Keratinocyte (primary cell): ENCODE results near the gene PLA2G12A. TPM values are rescaled to one million over a fixed set of nuclear protein-coding genes. Genes with fewer than 3 reads are reported as not detected.

Experiments
- DNase-seq: peaks from one replicate; pipeline ENCODE4 v3.0.0-alpha.2; 2011; ENCODE audit warnings: low read depth, missing footprints, low spot score
- FAIRE-seq: peaks from 2 replicates; lab custom pipeline; 2011; peaks lifted over from hg19 to GRCh38; lab: Jason Lieb, UNC
- H2AFZ ChIP-seq: 2 replicates; pipeline ENCODE4 v1.6.0; 2012; ENCODE audit warnings: low read length, control low read depth, inconsistent platforms; ENCODE audit not compliant: control insufficient read depth
- H3K27ac ChIP-seq: 2 replicates; pipeline ENCODE4 v1.5.1; 2011; ENCODE audit warnings: low read length; ENCODE audit not compliant: control insufficient read depth, insufficient read depth
- H3K27me3 ChIP-seq: 3 replicates; pipeline ENCODE4 v1.6.0; 2011; ENCODE audit warnings: low read length; ENCODE audit not compliant: control insufficient read depth, insufficient read depth; ENCODE audit errors: extremely low read depth
- H3K36me3 ChIP-seq, 2 experiments: 2 replicates in 1 of 2; 3 replicates in 1 of 2; pipeline ENCODE4 v1.5.1; 2011; ENCODE audit warnings: low read length in 2 of 2, mild to moderate bottlenecking in 1 of 2; ENCODE audit not compliant: control insufficient read depth in 2 of 2, insufficient read depth in 2 of 2; ENCODE audit errors: extremely low read depth in 1 of 2
- H3K4me1 ChIP-seq: 3 replicates; pipeline ENCODE4 v1.5.1; 2011; ENCODE audit warnings: low read length; ENCODE audit not compliant: control insufficient read depth, insufficient read depth; ENCODE audit errors: extremely low read depth
- H3K4me2 ChIP-seq: 3 replicates; pipeline ENCODE4 v1.6.0; 2011; ENCODE audit warnings: low read depth, low read length; ENCODE audit not compliant: control insufficient read depth, insufficient read depth; ENCODE audit errors: extremely low read depth
- H3K4me3 ChIP-seq, 3 experiments: fragments of 200-600 bp in 1 of 3; sonication (generic) in 1 of 3; 2 replicates in 2 of 3; 3 replicates in 1 of 3; pipeline ENCODE4 v1.5.1; 2011 to 2016; ENCODE audit warnings: low read length in 3 of 3, mild to moderate bottlenecking in 3 of 3, control low read depth in 2 of 3, inconsistent platforms in 1 of 3, low read depth in 1 of 3, mixed read lengths in 1 of 3, mixed run types in 1 of 3, moderate library complexity in 1 of 3; ENCODE audit not compliant: control insufficient read depth in 2 of 3, insufficient read depth in 2 of 3; ENCODE audit errors: extremely low read depth in 1 of 3
- H3K79me2 ChIP-seq: 2 replicates; pipeline ENCODE4 v1.6.0; 2012; ENCODE audit warnings: low read length; ENCODE audit not compliant: control insufficient read depth, insufficient read depth
- H3K9ac ChIP-seq: 3 replicates; pipeline ENCODE4 v1.6.0; 2011; ENCODE audit warnings: low read length; ENCODE audit not compliant: control insufficient read depth, insufficient read depth; ENCODE audit errors: extremely low read depth
- H3K9me1 ChIP-seq: 3 replicates; pipeline ENCODE4 v1.6.0; 2011; ENCODE audit warnings: low read length; ENCODE audit not compliant: control insufficient read depth, insufficient read depth; ENCODE audit errors: extremely low read depth
- H3K9me3 ChIP-seq: 2 replicates; pipeline ENCODE4 v1.5.1; 2012; ENCODE audit warnings: low read depth, low read length; ENCODE audit not compliant: control insufficient read depth
- H4K20me1 ChIP-seq: 3 replicates; pipeline ENCODE4 v1.6.0; 2011; ENCODE audit warnings: low read length; ENCODE audit not compliant: control insufficient read depth, insufficient read depth; ENCODE audit errors: extremely low read depth
- EZH2 ChIP-seq: IDR thresholded peaks from one replicate; pipeline ENCODE4 v1.6.1; 2012; ENCODE audit warnings: inconsistent platforms, mild to moderate bottlenecking, low read length, moderate library complexity
- dilution Hi-C: fragments of 300-500 bp; cut with MboI; formaldehyde crosslinking; loops from one replicate; pipeline ENCODE4 v1.7.0; 2020; ENCODE audit warnings: low sequenced_read_pairs; ENCODE audit not compliant: extremely low pct_ligation_motif_present
- polyA plus RNA-seq, 5 experiments: library from polyadenylated mRNA; depleted of rRNA in 3 of 5; stranded (reverse) in 3 of 5; stranded (forward) in 1 of 5; unstranded in 1 of 5; fragments of >200 nt; gene quantifications; 1 replicate in 1 of 5; 2 replicates in 3 of 5; 3 replicates in 1 of 5; pipeline versions ENCODE4 v1.2.1 to v1.2.3, GENCODE V29; 2011 to 2012; ENCODE audit warnings: missing spikeins in 2 of 5, low read depth in 1 of 5, low replicate concordance in 1 of 5
- small RNA-seq, 3 experiments: library from RNA; depleted of rRNA; stranded (forward); fragments of <200 nt; gene quantifications; one replicate each; pipeline ENCODE3, GENCODE V24; 2012; ENCODE audit warnings: low read depth in 3 of 3, low replicate concordance in 1 of 3; ENCODE audit not compliant: insufficient read length in 3 of 3
- TF ChIP-seq, protein P1 (sequence below), 3 experiments: IDR thresholded peaks in 1 of 3; conservative IDR thresholded peaks in 1 of 3; optimal IDR thresholded peaks in 1 of 3; 2 replicates in 2 of 3; 3 replicates in 1 of 3; pipeline versions ENCODE3 to v1.5.1; 2011; ENCODE audit warnings: low read length in 3 of 3, mild to moderate bottlenecking in 3 of 3, moderate library complexity in 2 of 3, control low read depth in 1 of 3, inconsistent platforms in 1 of 3; ENCODE audit not compliant: insufficient read depth in 2 of 3; ENCODE audit errors: extremely low read depth in 1 of 3

PLA2G12A gene
- polyA plus RNA-seq, 1 donor (not counting 4 experiments of a cell fraction or from before 2014, with no cell fraction given) = 63.7 TPM

DNA sequence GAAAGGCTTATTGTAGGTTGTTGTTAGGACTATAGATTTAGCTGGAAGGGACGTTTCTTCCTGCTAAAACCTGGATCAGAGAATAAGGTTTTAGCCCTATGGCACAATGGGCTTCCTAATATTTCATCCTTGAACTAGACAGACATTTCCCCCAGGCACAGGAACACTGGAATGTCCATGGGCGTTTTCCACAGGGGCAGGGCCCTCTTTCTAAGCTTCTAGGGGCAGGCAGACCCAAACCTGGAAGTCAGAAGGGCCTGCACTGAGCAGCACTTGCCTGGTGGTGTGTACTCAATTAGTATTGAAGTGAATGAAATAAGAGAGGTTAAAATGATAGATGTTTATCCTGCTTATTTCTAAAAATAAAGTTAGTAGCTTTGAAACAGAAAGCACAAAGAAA lies 67.8 kb downstream of the PLA2G12A start:
- Histone ChIP-seq H3K4me1 (no peaks in the 10 kb centered on the region), H3K27ac (no peak overlapping the region), H3K27me3 (no peaks in the 10 kb centered on the region), H4K20me1 (no peaks in the 10 kb centered on the region), H3K9ac (no peak overlapping the region), H3K4me2 (no peak overlapping the region), H3K9me3 (no peaks in the 10 kb centered on the region), H3K79me2 (no peaks in the 10 kb centered on the region), H2AFZ (no peak overlapping the region), H3K36me3 (no peaks in the 10 kb centered on the region), H3K4me3 (no peak overlapping the region), H3K9me1 (no peaks in the 10 kb centered on the region)
- TF ChIP-seq EZH2 = no peak
- TF ChIP-seq, protein P1, sequence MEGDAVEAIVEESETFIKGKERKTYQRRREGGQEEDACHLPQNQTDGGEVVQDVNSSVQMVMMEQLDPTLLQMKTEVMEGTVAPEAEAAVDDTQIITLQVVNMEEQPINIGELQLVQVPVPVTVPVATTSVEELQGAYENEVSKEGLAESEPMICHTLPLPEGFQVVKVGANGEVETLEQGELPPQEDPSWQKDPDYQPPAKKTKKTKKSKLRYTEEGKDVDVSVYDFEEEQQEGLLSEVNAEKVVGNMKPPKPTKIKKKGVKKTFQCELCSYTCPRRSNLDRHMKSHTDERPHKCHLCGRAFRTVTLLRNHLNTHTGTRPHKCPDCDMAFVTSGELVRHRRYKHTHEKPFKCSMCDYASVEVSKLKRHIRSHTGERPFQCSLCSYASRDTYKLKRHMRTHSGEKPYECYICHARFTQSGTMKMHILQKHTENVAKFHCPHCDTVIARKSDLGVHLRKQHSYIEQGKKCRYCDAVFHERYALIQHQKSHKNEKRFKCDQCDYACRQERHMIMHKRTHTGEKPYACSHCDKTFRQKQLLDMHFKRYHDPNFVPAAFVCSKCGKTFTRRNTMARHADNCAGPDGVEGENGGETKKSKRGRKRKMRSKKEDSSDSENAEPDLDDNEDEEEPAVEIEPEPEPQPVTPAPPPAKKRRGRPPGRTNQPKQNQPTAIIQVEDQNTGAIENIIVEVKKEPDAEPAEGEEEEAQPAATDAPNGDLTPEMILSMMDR (optimal IDR thresholded peaks at IDR 0.05 in 1 of 3, IDR thresholded peaks at IDR 0.05 in 1 of 3, conservative IDR thresholded peaks at IDR 0.05 in 1 of 3; ENCODE audit: extremely low read depth in 1 of 3, insufficient read depth in 2 of 3, low read length in 3 of 3) = no peak
- dilution Hi-C loops = no loop called here
- no peak for FAIRE-seq
- DNase-seq = no peak

Small RNA genes lying within 50 kb of the gene (small RNA-seq; reads per million reads assigned to genes)
- gene HIGD1AP14 = 0 reads per million in 3 experiments

Other genes starting within 250 kb of the PLA2G12A start
- gene MCUB, start 169.8 kb downstream of the PLA2G12A start, polyA plus RNA-seq = 13.1 to 20.6 TPM (median 20.3 TPM) in 3 replicates
- 44.6 to 52.7 TPM (median 52.0 TPM) in 3 replicates for gene CASP6, start 26.6 kb downstream of the PLA2G12A start, polyA plus RNA-seq
- gene CFI, start 71.9 kb upstream of the PLA2G12A start, polyA plus RNA-seq = not detected in 3 replicates
- 14.8 to 31.9 TPM (median 24.2 TPM) in 3 replicates for gene GAR1, start 85.7 kb upstream of the PLA2G12A start, polyA plus RNA-seq
- 0.09 to 0.20 TPM (median 0.15 TPM) in 3 replicates for gene RRH, start 97.9 kb upstream of the PLA2G12A start, polyA plus RNA-seq
- gene LRIT3, start 118.0 kb upstream of the PLA2G12A start, polyA plus RNA-seq = 0.05 to 0.12 TPM (median 0.09 TPM) in 3 replicates
- 0.58 to 1.3 TPM (median 0.97 TPM) in 3 replicates for gene EGF, start 182.8 kb upstream of the PLA2G12A start, polyA plus RNA-seq